Endothelial cell of umbilical vein (primary cell): ENCODE data around the gene MORN5. TPM values are rescaled to one million over a fixed set of nuclear protein-coding genes. Genes with fewer than 3 reads are reported as not detected.

Source experiments
- BruUV-seq: library from RNA; stranded (reverse); fragments of 400-500 nt; replicated peaks from 2 replicates; lab custom pipeline; 2021; lab: Mats Ljungman, UMichigan
- CTCF ChIA-PET: fragments of 300-600, 350-600 bp; sonication (Branson Sonifier 250); formaldehyde crosslinking; loops from one replicate; lab custom pipeline; 2021; ENCODE audit warnings: antibody characterized with exemption, inconsistent platforms; lab: Charles Lee
- POLR2A ChIA-PET: fragments of 300-600, 350-600 bp; sonication (Branson Sonifier 250); formaldehyde crosslinking; loops from one replicate; lab custom pipeline; 2021; ENCODE audit warnings: antibody characterized with exemption, inconsistent platforms; lab: Charles Lee
- DNase-seq: peaks from one replicate; pipeline ENCODE4 v3.0.0-alpha.2; 2011; ENCODE audit warnings: low read depth, low spot score
- FAIRE-seq: peaks from 2 replicates; lab custom pipeline; 2011; peaks lifted over from hg19 to GRCh38; lab: Jason Lieb, UNC
- H2AFZ ChIP-seq: 2 replicates; pipeline ENCODE4 v1.6.0; 2012; ENCODE audit warnings: low read depth, low read length, control low read depth, inconsistent platforms
- H3K27ac ChIP-seq: 2 replicates; pipeline ENCODE4 v1.5.1; 2011; ENCODE audit warnings: low read depth, mild to moderate bottlenecking, control low read depth, low read length, moderate library complexity; ENCODE audit not compliant: insufficient read depth
- H3K27me3 ChIP-seq, 2 experiments: 2 replicates each; pipeline versions ENCODE4 v1.6.0 to v1.6.1; 2011; ENCODE audit warnings: low read length in 2 of 2, mixed read lengths in 1 of 2; ENCODE audit not compliant: control insufficient read depth in 2 of 2, insufficient read depth in 2 of 2
- H3K36me3 ChIP-seq, 2 experiments: 2 replicates in 1 of 2; 3 replicates in 1 of 2; pipeline ENCODE4 v1.5.1; 2011; ENCODE audit warnings: low read length in 2 of 2, mild to moderate bottlenecking in 1 of 2, moderate library complexity in 1 of 2; ENCODE audit not compliant: control insufficient read depth in 2 of 2, insufficient read depth in 2 of 2; ENCODE audit errors: extremely low read depth in 1 of 2
- H3K4me1 ChIP-seq: 3 replicates; pipeline ENCODE4 v1.5.1; 2011; ENCODE audit warnings: mild to moderate bottlenecking, low read length; ENCODE audit not compliant: control insufficient read depth, insufficient read depth; ENCODE audit errors: extremely low read depth
- H3K4me2 ChIP-seq: 2 replicates; pipeline ENCODE4 v1.6.1; 2011; ENCODE audit warnings: low read length, control low read depth, mixed read lengths; ENCODE audit not compliant: insufficient read depth
- H3K4me3 ChIP-seq, 3 experiments: fragments of 200-600 bp in 1 of 3; sonication (generic), shearing (Covaris generic) in 1 of 3; replicated peaks in 1 of 3; 2 replicates each; pipeline ENCODE4 v1.5.1; 2011 to 2016; ENCODE audit warnings: control low read depth in 3 of 3, low read length in 3 of 3, mild to moderate bottlenecking in 2 of 3, inconsistent platforms in 1 of 3, low read depth in 1 of 3, moderate library complexity in 1 of 3; ENCODE audit not compliant: insufficient read depth in 1 of 3
- H3K79me2 ChIP-seq: 2 replicates; pipeline ENCODE4 v1.6.0; 2012; ENCODE audit warnings: low read length, inconsistent platforms; ENCODE audit not compliant: control insufficient read depth, insufficient read depth
- H3K9ac ChIP-seq: replicated peaks from 2 replicates; pipeline ENCODE3; 2011; ENCODE audit warnings: low read length, control low read depth; ENCODE audit not compliant: insufficient read depth; ENCODE audit errors: extremely low read depth
- H3K9me1 ChIP-seq: replicated peaks from 3 replicates; pipeline ENCODE4 v1.6.0; 2011; ENCODE audit warnings: mild to moderate bottlenecking, low read length; ENCODE audit not compliant: control insufficient read depth, insufficient read depth; ENCODE audit errors: extremely low read depth
- H3K9me3 ChIP-seq: replicated peaks from 2 replicates; pipeline ENCODE4 v1.5.1; 2012; ENCODE audit warnings: low read length, inconsistent platforms; ENCODE audit not compliant: control insufficient read depth, insufficient read depth
- H4K20me1 ChIP-seq: replicated peaks from 2 replicates; pipeline ENCODE3; 2011; ENCODE audit warnings: mild to moderate bottlenecking, low read length; ENCODE audit not compliant: control insufficient read depth, insufficient read depth; ENCODE audit errors: extremely low read depth
- CTCF ChIP-seq, 2 donors: IDR thresholded peaks; 1 replicate in 1 of 2; 2 replicates in 1 of 2; pipeline ENCODE4 v1.5.1; 2011; ENCODE audit warnings: low read length in 2 of 2, mild to moderate bottlenecking in 2 of 2, moderate library complexity in 2 of 2, control low read depth in 1 of 2, inconsistent platforms in 1 of 2, low read depth in 1 of 2; ENCODE audit not compliant: insufficient read depth in 1 of 2; ENCODE audit errors: extremely low read depth in 1 of 2
- EZH2 ChIP-seq: IDR thresholded peaks from 2 replicates; pipeline ENCODE4 v1.6.1; 2012; ENCODE audit warnings: borderline replicate concordance, low read depth, mild to moderate bottlenecking, moderate library complexity, low read length, inconsistent platforms; ENCODE audit not compliant: severe bottlenecking
- FOS ChIP-seq: IDR thresholded peaks from 2 replicates; pipeline ENCODE4 v1.6.1; 2011; ENCODE audit warnings: mild to moderate bottlenecking, low read length, moderate library complexity, borderline replicate concordance; ENCODE audit not compliant: insufficient read depth
- GATA2 ChIP-seq: IDR thresholded peaks from 2 replicates; pipeline ENCODE4 v1.7.0; 2011; ENCODE audit warnings: low read depth, mild to moderate bottlenecking, moderate library complexity, mixed read lengths, low read length; ENCODE audit not compliant: insufficient read length, insufficient read depth
- JUN ChIP-seq: IDR thresholded peaks from 2 replicates; pipeline ENCODE4 v1.6.1; 2011; ENCODE audit warnings: borderline replicate concordance, low read depth; ENCODE audit not compliant: insufficient read length, insufficient read depth
- MAX ChIP-seq: IDR thresholded peaks from 2 replicates; pipeline ENCODE4 v1.6.1; 2011; ENCODE audit not compliant: insufficient read depth, insufficient read length
- MYC ChIP-seq: IDR thresholded peaks from one replicate; pipeline ENCODE4 v1.6.1; 2011; ENCODE audit warnings: mild to moderate bottlenecking, low read depth, low read length
- POLR2A ChIP-seq: IDR thresholded peaks from 2 replicates; pipeline ENCODE4 v1.6.1; 2012; ENCODE audit warnings: low read depth, mild to moderate bottlenecking, control low read depth, low read length
- POLR2AphosphoS5 ChIP-seq: IDR thresholded peaks from 2 replicates; pipeline ENCODE4 v1.6.1; 2012; ENCODE audit warnings: low read depth, mild to moderate bottlenecking, control low read depth, low read length, moderate library complexity; ENCODE audit not compliant: insufficient read depth
- dilution Hi-C: fragments of 300-500 bp; cut with MboI; formaldehyde crosslinking; loops from one replicate; pipeline ENCODE4 v1.15.0; 2019; ENCODE audit warnings: low sequenced_read_pairs; ENCODE audit not compliant: extremely low pct_ligation_motif_present
- intact Hi-C: fragments of 100-400 bp; cut with micrococcal nuclease; formaldehyde crosslinking; loops from one replicate; pipeline ENCODE4 v1.10.0; 2022
- polyA plus RNA-seq, 4 experiments: library from polyadenylated mRNA; depleted of rRNA in 3 of 4; stranded (reverse) in 3 of 4; unstranded in 1 of 4; fragments of >200 nt; gene quantifications; 2 replicates each; pipeline versions ENCODE4 v1.2.1 to v1.2.3, GENCODE V29; 2011 to 2012; ENCODE audit warnings: missing spikeins in 1 of 4
- total RNA-seq: library from RNA; stranded (reverse); gene quantifications from 2 replicates; pipeline ENCODE4 v1.2.3, GENCODE V29; 2021

MORN5 gene
- total and polyA plus RNA-seq, 2 donors (not counting 3 experiments of a cell fraction or from before 2014, with no cell fraction given), result not detected

- DNase-seq, result no peak
- Histone ChIP-seq H3K4me1 (no peaks in the 10 kb centered on the region), H3K79me2 (no peaks in the 10 kb centered on the region), H3K9ac (no peak overlapping the region), H3K4me3 (no peak overlapping the region), H3K36me3 (no peaks in the 10 kb centered on the region), H3K9me3 (no peaks in the 10 kb centered on the region), H3K27me3 (peaks cover 3 to 16% of the 10 kb centered on the region in 2 experiments), H3K27ac (no peak overlapping the region), H3K9me1 (no peaks in the 10 kb centered on the region), H3K4me2 (no peak overlapping the region), H2AFZ (no peak overlapping the region), H4K20me1 (no peaks in the 10 kb centered on the region)
- TF ChIP-seq EZH2, result no peak
- TF ChIP-seq FOS, result no peak
- TF ChIP-seq POLR2A, result no peak
- no peak for TF ChIP-seq POLR2AphosphoS5
- no peak for TF ChIP-seq GATA2
- no peak for TF ChIP-seq JUN
- no peak for TF ChIP-seq MAX
- no peak for TF ChIP-seq CTCF (IDR thresholded peaks at IDR 0.05; ENCODE audit: extremely low read depth in 1 of 2, insufficient read depth in 1 of 2, low read depth in 1 of 2, low read length in 2 of 2)
- no peak for TF ChIP-seq MYC
- FAIRE-seq, result no peak
- CTCF ChIA-PET, result interaction anchor here (1.0 to 2.2 kb wide), 4 partner anchors 15 to 149 kb away, joined by 3 to 9 read pairs (median 4); no protein-coding TSS in a partner anchor
- dilution Hi-C loops (no loop called here), intact Hi-C loops (no loop called here)
- BruUV-seq, result no TSS peak
- POLR2A ChIA-PET, result interaction anchor here (0.6 to 0.7 kb wide), 2 partner anchors 46 to 63 kb away, joined by 3 read pairs; partner anchors contain the start of genes MRRF and RBM18
These were observed 41.9 kb downstream of the MORN5 start for GRCh38 chr9:122201641-122202040.
